Activated naive CD4-positive, alpha-beta T cell treated with anti-CD3 and anti-CD28 coated beads, Interleukin-2, amount 50 U/mL, for 16 hours (primary cell): ENCODE measurements around the gene SKP1.
"Not testable (repeated sequence)": the region's sequence is repeated elsewhere in the genome, so short reads cannot be mapped to it uniquely, and the experiment has no call there.

Experiments
- DNase-seq: peaks from one replicate; pipeline ENCODE4 v3.0.0-alpha.2; 2020

Gene SKP1

DNA sequence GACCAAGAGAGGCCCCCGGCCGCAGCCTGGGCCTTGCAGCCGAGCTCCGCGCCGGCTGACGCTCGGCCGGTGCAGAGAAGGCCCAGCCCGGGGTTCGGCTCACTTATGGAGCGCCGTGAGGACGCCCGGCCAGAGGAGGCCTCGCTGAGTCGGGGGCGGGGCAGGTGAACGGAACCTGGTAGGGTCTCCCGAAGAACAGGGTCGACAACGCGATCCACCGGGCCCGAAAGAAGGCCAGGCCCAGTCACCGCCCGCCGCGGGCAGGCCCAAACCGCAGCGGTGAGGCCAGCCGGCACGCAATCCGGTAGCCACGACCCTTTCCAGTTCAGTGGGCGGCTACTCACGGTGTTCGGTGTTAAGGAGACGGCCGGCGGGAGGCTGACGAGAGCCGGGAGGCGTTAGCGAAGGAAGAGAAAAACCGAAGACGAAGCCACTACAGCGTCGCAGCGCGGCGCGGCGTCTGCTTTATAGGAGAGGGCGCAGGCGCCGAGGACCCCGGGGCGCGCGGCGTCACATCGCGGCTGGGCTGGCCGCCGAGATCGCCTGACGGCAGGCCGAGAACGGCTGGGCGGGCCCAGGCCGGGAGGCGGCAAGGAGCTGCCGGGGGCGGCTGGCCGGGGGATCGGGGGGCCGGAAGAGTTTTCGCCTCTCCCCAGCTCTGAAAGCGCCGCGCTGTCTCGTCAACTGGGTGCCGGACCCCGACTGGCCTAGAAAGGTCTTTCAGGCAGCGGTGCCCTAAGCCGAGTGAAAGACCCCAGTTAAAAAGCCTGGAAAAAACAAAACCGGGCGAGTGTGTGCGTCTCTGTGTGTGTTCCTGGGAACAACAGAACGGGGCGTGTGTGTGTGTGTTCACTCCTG, at the start of gene SKP1:
Gene SKP1 (minus strand): TSS at position 440 of the 858 bp plus-strand sequence. CDS start 2,928 bp downstream, outside the sequence.
- DNase-seq = peak; percentile 87

DNA sequence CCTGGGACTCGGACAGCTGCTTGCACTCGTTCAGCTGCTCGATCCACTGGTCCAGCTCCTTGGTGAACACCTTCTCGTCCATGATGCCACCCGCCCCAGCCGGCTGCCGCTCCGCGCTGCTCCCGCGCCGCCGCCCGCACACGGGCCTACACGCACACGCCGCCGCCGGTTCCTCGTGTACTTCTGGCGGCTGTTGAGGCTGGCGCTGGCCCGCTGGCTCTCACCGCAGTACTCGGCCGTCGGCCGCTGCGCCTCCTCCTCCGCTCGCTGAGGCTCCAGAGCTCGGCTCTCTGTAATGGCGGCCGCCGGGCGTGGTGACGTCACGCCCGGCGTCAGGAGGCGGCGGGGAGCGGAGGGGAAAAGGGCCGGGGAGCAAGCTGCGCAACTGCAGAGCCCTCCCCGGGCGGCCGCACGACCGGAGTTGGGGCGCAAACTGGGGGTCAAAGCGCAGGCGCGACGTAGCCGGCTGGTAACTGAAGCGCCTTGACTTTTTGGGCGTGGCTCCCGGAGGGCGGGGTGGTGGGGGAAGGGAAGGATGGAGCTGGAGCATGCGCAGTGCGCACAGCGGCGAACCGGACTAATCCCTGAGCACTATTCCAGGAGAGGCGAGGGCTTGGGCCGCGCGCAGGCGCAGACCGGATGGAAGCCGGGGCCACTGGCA, 49.2 kb upstream of the SKP1 start, which contains the start of gene PPP2CA:
Gene PPP2CA (minus strand): TSS at position 294 of the 661 bp plus-strand sequence. CDS start 212 bp downstream, at position 82.
- peak; percentile 99 for DNase-seq

DNA sequence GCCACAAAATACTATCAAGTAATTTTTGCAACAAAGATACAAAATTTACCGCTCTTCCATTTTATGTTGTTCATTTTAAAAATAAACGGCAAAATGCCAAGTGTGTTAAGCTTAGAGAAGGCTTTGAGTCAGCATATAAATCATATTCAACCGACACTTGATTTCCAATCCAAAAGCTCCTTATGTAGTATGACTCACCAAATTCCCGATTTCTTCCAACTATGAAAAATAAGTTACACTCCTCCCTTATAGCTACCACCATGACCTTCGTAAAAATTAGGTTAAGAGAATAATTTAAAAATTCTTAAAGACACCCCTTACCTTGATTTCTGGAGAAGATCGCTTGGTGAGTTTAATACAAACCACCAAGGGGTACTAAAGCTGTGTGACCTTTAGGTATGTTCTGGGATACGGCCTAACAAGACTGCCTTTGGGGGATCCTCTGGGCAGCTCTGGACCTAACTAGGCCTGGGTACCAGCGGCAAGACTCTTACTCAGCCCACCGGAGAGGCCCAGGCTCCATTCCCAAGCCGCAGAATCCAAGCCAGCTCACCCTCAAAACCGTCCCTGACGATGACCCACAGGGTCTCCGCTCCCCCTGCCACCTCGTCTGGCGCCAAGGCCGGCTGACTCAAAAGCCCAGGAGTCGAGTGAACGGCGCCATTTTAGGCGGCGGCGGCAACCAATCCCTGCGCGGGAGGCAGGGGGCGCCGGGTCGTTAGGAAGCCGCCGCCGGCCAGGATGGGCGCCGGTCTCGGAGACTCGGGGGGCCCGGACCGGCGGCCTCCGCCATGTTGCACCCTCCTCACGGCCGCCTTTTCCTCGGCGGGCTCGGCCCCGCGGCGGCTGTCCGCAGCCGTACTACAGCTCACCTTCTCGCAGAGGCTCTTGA, 48.4 kb upstream of the SKP1 start:
- DNase-seq = peak; percentile 72

DNA sequence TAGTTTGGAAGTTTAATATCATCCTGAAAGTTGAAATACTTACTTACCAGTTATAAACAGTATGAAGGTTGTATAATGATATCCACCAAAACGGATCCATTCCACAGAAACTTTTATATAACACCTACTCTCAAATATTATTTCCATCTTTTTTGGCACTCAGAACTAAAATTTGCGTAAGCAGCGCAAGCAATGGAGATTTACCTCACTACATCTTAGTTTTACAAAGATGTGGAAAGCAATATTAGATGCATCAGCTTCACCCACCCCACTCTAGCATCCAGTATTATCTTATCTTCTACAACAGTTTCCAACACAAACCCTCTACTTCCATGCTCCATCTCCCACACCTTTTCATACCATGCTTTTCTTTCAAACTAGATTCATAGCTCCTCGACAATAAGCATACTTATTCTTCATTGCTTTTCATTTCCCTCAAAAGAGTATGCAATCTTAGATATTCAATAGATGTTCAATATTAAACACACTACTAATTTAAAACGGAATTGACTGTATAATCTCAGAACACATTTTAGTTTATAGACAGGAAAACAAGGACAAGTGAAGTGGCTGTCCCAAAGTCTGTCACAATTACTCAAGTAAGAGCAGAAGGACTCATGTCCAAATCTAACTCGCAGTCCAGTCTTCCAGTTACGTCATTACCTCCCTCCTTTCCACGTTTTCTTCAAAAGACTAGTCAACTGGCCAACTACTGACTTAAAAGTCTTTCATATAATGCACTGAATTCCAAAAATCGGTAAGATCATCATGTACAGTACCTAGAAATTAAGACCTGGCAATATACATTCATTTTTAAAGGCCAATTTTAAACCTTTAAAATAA, 46.9 kb upstream of the SKP1 start:
- DNase-seq = no peak

DNA sequence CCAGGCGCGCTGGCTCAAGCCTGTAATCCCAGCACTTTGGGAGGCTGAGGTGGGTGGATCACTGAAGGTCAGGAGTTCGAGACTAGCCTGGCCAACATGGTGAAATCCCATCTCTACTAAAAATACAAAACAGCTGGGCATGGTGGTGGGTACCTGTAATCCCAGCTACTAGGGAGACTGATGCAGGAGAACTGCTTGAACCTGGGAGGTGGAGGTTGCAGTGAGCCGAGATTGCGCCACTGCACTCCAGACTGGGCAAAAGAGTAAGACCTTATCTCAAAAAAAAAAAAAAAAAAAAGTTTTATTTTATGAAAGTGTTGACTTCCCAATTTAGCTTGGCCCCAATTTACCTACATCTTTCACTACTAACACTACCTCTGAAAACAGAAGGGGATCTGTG, 44.9 kb upstream of the SKP1 start:
- DNase-seq = not testable (repeated sequence)

DNA sequence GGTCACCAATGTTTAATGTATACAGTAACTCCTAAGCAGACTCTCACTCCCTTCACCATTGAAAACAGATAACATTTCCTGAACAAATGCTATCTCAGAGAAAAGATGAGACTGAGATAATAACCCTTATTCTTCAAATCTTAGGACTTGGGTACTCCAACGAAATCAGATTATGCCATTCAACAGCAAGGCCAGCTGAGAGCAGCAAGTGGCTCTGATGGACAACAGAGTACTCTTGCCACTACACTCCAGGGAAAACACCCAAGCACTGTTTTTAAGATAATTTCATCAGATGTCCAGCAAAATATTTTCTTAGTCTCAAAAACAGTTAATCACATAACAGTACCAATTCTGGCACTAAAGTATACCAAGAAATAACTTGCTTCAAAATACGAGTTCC, 39.0 kb upstream of the SKP1 start:
- no peak for DNase-seq

DNA sequence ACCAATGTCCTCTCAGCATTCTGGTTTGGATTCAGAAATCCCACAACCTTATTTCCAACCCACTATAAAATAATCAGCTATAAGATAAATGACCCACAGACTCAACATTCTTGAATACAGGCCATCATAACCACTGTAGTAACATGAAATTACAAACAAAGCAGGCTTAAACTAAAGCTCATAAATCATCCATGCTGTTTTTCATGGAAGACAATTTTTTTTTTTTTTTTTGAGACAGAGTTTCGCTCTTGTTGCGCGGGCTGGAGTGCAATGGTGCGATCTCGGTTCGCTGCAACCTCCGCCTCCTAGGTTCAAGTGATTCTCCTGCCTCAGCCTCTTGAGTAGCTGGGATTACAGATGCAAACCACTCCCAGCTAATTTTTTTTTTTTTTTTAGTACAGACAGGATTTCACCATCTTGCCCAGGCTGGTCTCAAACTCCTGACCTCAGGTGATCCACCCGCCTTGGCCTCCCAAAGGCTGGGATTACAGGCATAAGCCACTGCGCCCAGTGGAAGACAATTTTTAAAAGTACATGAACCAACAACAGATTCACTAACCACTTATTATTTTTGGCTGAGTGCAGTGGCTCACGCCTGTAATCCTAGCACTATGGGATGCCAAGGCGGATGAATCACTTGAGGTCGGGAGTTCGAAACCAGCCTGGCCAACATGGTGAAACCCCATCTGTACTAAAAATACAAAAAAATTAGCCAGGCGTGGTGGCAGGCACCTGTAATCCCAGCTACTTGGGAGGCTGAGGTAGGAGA, 34.7 kb upstream of the SKP1 start:
- not testable (repeated sequence) for DNase-seq

DNA sequence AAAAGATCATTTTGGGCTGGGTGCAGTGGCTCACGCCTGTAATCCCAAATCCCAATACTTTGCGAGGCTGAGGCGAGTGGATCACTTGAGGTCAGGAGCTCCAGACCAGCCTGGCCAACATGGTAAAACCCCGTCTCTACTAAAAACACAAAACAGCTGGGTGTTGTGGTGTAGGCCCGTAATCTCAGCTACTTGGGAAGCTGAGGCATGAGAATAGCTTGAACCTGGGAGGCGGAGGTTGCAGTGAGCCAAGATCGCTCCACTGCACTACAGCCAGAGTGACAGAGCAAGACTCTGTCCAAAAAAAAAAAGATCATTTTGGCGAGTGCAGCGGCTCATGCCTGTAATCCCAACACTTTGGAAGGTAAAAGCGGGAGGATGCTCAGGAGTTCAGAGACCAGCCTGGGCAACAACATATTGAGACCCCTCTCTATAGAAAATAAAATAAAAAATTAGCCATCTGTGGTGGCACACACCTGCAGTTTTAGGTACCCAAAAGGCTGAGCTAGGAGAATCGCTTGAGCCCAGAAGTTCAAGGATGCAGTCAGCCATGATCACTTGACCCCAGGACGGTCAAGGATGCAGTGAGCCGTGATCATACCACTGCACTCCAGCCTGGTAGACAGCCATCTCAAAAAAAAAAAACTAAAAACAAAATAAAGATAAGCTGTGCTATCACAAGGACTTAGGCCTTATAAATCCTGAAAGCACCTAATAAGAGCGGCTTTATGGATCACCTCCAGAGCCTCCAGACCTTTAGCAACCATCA, 32.9 kb upstream of the SKP1 start:
- no peak for DNase-seq

DNA sequence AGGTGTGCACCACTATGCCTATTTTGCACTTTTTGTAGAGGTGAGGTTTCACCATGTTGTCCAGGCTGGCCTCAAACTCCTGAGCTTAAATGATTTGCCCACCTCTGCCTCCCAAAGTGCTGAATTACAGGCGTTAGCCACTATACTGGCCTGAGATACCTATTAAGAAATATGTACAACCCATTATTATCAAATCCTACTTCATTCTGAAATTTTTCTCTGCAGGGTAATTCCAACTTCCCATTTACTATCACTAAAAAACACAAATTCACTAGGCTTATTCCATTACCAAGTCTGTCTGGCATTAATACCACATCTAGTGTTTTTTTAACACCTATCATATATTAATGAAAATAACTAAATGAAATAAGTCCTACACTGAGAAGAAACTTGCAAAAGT, 30.9 kb upstream of the SKP1 start:
- no peak for DNase-seq

DNA sequence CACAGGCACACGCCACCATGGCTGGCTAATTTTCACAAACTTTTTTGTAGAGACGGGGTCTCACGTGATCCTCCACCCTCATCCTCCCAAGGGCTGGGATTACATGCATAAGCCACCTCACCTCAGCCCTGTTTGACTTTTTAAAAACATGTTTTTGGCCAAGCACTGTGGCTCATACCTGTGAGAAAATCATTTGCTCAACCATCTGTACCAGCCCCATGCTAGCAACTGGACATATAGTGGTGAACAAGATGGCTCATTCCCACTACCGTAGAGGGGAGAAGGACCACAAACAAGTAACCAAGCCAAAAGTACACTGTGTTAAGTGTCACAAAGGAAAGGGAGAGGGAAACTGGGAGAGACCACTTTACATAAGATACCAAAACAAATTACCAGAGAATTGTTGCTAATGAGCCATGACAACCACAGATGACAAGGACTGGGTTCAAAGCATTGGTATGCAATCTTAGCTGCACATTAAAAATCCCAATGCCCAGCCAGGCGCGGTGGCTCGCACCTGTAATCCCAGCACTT, 29.9 kb upstream of the SKP1 start:
- no peak for DNase-seq

DNA sequence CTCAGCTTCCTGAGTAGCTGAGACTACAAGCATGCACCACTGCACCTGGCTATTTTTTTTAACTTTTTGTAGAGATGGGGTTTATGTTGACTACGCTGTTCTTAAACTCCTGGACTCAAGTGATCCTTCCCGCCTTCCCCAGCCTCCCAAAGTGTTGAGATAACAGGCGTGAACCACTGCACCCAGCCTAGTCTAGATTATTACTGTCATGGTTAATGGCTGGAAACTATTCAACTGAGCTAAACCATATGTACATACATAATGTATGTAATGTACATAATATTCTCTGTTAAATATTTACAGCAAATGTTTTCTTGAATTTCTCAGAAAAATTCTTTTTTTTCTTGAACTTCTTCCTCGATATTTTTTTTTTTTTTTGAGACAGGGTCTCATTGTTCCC, 27.8 kb upstream of the SKP1 start:
- DNase-seq = no peak

DNA sequence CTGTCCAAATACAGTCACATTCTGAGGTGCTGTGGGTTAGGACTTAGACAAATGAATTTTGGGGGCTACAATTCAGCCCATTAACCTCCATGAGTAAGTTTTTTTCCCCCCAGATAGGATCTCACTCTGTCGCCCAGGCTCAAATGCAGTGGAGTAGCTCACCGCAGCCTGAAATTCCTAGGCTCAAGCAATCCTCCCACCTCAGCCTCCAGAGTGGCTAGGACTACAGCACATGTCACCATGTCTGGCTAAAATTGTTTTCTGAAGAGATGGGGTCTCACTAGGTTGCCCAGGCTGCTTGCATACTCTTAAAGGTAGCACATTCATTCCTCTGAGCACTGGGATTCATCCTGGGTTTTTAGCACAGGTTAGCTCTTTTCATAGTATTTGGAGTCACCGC, 26.9 kb upstream of the SKP1 start:
- no peak for DNase-seq

DNA sequence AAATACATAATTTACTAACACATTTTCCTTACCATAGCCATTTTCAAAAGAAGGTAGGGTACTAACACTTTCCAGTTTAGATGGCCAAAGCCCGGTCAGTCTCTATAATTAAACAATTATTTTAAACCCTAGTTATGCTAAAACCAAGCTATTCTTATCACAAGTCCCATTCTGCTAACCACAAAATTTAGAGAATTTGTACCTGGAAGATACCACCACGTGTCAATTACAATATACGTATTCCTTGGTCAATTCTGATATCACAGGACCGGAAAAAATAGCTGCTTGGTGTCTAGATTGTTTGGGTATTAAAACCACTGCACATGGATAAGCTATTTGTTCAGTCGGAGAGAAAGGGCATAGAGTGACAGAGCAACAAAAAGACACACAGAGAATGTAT, 18.9 kb upstream of the SKP1 start:
- no peak for DNase-seq

DNA sequence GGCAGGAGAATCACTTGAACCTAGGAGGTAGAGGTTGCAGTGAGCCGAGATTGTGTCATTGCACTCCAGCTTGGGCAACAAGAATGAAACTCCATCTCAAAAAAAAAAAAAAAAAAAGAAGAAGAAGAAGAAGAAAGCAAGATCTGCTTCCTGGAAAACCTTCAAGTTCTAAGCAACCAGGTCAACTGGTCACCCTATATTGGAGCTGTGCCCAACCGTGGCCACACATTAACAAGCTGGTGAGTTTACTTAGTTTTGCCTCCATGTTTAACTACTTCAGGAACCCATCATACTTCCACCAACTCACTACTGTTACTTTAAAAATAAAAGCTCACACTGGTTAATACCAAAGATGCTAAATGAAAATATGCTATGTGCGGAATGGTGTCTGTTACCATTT, 12.3 kb upstream of the SKP1 start:
- no peak for DNase-seq

DNA sequence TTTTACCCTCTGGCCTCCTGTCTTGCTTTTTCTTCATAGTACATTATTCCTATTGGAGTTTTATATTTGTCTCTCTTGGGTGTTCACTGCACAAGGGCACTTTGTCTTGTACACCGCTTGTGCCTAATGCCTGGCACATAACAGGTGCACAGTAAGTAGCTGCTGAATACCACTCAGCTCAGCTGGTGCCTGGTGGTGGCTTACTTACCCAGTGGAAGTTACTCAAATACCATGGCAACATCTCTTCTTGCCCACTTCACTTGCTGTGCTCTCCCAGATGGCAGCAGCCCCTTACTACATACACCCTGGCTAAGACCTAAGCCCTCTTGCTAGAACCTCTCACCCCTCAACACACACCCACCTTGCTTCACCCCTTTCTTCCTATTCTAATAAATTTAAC, 11.3 kb upstream of the SKP1 start:
- no peak for DNase-seq

DNA sequence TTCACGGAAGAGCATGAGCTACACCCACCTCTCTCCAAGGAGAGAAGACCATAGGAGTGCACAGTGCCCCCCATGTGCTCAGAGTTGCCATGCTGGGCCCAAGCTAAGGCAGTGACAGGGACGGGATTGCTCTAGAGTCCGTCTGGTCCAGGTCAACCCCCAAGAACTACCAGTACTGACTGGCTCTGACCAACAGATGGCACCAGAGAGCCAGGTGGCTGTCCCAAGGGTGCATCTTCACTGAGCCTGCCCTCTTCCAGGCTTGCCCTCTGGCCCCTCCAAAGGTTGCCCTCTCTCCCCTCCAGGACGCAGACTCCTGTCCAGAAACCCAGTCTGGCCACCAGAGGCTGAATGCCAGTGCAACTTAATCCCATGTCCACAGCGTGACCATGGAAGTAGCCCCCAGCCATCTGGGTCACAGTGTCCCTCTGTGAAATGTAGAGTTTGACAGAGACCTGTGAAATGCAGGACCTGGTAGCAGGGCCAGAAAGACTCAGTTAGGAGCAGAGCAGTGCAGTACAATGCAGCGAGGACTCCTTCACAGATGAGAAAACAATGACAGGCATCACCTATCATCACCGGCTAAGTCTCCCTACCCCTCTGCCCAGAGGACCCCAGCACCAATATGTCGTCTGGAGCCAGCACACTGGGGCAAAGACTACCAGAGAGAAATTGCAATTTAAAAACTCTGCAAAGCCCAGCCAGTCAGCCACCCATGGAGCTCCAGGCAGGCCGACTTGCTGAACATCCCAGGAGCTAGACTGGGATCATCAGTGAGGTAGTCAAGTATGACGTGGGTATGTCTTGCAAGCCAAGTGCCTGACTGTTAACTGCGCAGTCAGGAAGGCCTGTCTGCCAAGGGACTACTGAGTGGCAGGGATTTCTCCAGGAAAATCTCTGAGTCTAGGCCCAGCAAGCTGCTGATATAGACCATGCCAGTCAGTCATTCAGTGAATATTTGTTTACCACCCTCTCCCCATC, 7.7 kb upstream of the SKP1 start:
- peak; percentile 74 for DNase-seq

DNA sequence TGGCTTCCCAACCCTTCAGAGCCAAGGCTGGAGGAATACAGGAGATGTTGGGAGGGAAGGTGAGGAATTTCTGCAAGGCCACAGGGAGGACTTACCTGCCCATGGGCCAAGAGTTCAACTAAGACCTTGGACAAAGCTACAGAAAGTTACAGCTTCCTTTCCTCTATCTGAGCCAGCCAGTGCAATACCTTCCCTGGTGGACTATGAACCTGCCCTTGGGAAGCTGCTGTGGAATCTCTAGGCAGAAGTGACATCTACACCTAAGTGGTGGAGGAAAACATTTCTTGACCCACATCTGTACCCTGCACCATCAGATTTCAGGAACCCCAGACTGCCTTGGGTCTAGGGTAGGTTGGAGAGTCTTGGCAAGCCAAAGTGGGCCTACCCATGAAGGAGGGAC, 6.7 kb upstream of the SKP1 start:
- no peak for DNase-seq

DNA sequence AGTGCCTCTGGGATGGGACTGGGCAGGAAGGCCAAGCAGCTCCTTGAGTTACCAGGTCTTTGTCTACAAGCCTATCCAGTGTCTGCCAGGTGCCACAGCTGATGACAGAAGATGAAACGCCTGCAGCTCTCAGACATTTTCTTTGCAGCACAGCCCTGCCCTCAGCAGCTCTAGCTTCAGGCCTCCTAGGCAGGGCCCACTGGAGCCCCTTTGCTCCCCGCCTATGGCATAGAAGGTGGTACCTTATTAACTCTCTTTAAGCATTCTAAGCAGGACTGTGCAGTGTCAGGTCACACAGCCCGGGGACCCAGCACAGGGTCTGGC, 1.3 kb upstream of the SKP1 start:
- no peak for DNase-seq

DNA sequence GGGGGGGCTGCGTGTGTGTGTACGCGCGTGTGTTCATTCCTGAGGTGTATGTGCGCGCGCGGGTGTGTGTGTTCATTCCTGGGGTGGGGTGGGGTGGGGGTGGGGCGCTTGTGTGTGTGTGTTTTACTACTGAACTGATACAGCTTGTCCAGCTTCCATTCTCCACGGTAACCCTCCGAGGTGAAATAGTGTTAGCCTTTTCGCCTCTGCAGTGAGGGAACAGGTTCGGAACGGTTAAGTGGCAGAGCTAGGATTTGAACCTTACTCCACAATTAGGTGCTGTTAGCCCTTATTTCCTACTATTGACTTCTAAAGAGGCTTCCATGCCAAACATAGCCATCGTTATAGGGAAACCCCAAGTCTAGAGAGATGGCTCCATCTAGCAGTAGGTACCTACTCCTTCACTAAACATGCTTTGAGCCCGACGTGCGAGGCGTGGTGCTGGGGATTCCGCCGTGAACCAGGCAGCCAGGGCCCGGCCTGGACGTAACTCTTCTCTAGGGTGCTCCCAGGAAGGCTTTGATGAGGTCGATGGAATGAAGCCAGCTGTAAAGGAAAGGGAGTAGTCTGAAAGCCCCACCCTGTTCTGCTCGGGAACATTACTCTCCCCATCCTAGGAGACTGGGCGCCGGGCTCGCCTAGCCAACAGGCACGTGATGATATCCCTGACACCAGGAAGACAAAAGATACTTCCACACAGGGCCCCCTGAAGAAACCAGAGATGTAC, 782 bp upstream of the SKP1 start:
- no peak for DNase-seq
